Measurements from ENCODE around the gene RBMS3. TPM values are rescaled to one million over a fixed set of nuclear protein-coding genes. Genes with fewer than 3 reads are reported as not detected.

RBMS3 gene
- total RNA-seq, 1 donor from 2014 or later, result 23.7 TPM

DNA sequence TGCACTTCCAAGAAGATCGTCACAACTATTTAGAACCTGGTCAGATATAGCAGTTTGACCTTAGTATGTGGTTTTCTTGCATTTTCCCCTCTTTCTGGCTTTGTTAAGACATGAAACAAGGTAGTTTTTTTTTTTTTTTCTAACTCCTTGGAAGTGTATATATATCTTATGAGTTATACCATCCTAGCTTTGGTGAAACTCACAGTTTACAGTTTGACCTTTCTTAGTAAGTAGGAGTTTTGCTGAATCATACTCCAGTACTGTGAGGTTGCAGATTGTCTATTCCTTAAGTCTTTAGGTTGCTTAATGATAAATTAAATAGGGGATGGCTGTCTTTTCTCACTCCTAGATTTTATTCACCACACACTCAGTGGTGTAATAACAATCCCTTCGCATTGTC lies 325.0 kb downstream of the RBMS3 start:
- Histone ChIP-seq H3K27me3 (ENCODE audit: control insufficient read depth, insufficient read depth, low read length) (no peaks in the 10 kb centered on the region), H3K36me3 (ENCODE audit: control insufficient read depth, insufficient read depth, low read length) (no peaks in the 10 kb centered on the region), H3K4me3 (ENCODE audit: low read depth, low read length) (no peak overlapping the region)
- TF ChIP-seq, protein P1, sequence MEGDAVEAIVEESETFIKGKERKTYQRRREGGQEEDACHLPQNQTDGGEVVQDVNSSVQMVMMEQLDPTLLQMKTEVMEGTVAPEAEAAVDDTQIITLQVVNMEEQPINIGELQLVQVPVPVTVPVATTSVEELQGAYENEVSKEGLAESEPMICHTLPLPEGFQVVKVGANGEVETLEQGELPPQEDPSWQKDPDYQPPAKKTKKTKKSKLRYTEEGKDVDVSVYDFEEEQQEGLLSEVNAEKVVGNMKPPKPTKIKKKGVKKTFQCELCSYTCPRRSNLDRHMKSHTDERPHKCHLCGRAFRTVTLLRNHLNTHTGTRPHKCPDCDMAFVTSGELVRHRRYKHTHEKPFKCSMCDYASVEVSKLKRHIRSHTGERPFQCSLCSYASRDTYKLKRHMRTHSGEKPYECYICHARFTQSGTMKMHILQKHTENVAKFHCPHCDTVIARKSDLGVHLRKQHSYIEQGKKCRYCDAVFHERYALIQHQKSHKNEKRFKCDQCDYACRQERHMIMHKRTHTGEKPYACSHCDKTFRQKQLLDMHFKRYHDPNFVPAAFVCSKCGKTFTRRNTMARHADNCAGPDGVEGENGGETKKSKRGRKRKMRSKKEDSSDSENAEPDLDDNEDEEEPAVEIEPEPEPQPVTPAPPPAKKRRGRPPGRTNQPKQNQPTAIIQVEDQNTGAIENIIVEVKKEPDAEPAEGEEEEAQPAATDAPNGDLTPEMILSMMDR (IDR thresholded peaks at IDR 0.05; ENCODE audit: insufficient read depth, low read length, poor library complexity, severe bottlenecking), result no peak
- no peak for DNase-seq (ENCODE audit: low read depth)

DNA sequence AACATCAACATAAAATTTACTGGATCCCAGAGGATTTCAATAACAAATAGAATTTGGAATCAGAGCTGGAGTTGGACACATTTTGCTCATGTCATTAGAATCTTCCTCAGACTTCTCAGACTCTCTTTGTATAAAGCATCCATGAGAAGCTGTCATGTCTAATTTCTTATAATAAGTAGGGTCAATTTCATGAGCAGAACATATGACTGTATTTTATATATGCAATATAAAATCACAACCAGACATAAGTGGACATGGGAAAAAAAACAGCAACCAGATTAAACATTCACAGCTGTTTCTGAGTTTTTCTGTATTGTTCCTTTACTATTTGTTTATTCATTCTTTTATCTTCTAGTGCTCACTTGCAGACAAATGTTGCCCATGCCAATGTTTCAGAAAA lies 325.5 kb downstream of the RBMS3 start:
- H3K4me3 ChIP-seq (ENCODE audit: low read depth, low read length), result no peak overlapping the region

DNA sequence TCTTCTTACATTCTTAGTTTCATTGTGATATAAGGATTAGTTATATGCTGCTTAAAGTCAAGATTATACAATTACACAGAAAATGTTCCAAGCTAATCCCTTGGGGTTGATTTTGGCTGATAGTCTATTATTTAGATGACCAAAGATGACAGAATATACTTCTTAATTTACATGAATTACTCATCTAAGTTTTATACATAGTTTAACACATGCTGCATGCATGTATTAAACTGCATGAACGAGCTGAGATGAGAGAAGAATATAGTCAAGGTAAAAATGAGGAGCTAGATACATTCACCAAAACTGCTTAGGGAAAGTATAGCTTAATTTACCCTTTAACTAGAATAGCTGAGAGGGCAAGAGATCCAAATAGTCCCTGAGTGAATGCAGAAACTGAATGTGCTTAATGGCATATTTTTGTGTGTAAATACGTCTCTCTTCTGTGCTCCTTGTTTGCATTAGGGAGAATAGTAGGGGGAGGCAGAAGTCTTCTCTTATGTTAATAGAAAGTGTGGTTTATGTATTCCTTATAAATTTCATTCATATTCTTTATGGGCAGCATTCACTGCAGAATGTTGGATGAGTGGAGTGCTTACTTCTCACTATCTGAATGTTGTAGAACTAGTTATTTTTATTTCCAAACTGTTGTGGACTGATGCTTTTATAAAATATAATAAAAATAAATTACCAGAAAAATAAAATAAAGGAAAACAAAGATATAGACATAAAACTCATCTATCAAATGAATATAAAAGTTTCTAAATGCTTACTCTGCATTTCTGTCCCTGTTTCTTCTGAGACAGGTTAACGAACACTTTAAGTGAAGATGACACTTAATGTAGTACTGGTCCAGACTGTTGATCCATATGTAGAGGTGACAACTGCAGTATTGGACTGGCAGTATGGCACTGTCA lies 327.8 kb downstream of the RBMS3 start:
- no peaks in the 10 kb centered on the region for H3K27me3 ChIP-seq (ENCODE audit: control insufficient read depth, insufficient read depth, low read length)
- no peaks in the 10 kb centered on the region for H3K36me3 ChIP-seq (ENCODE audit: control insufficient read depth, insufficient read depth, low read length)
- no peak overlapping the region for H3K4me3 ChIP-seq (ENCODE audit: low read depth, low read length)
- DNase-seq (ENCODE audit: low read depth), result no peak
- TF ChIP-seq, protein P1 (IDR thresholded peaks at IDR 0.05; ENCODE audit: insufficient read depth, low read length, poor library complexity, severe bottlenecking), result no peak

More for the DNA sequence above, 325.5 kb downstream of the RBMS3 start:
- TF ChIP-seq, protein P1 (IDR thresholded peaks at IDR 0.05; ENCODE audit: insufficient read depth, low read length, poor library complexity, severe bottlenecking), result no peak
- no peak for DNase-seq (ENCODE audit: low read depth)
- H3K27me3 ChIP-seq (ENCODE audit: control insufficient read depth, insufficient read depth, low read length), result no peaks in the 10 kb centered on the region
- no peaks in the 10 kb centered on the region for H3K36me3 ChIP-seq (ENCODE audit: control insufficient read depth, insufficient read depth, low read length)

DNA sequence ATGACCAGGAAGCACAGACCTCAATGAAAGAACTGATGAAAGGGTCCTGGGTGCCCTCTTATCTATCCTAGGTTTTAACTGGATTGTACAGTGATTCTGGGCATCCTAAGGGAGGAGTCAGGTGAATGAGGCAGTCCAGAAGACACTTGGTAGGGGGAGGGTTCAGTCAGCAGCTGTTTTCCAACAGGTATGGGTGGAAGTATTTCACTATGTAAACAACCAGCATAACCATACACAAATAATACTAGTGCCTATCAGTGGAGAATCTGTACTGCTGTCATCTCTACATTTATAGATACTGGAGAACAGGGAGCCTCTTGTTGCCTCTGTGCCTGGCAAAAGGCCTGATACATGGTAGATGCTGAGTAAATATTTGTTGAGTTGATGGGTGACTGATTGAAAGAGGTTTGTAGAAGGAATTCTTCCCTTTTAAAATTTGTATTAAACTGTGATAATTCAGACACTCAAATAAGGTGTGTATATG lies 328.5 kb downstream of the RBMS3 start:
- no peak for DNase-seq (ENCODE audit: low read depth)
- Histone ChIP-seq H3K4me3 (ENCODE audit: low read depth, low read length) (no peak overlapping the region), H3K36me3 (ENCODE audit: control insufficient read depth, insufficient read depth, low read length) (no peaks in the 10 kb centered on the region), H3K27me3 (ENCODE audit: control insufficient read depth, insufficient read depth, low read length) (no peaks in the 10 kb centered on the region)
- TF ChIP-seq, protein P1 (IDR thresholded peaks at IDR 0.05; ENCODE audit: insufficient read depth, low read length, poor library complexity, severe bottlenecking), result no peak

DNA sequence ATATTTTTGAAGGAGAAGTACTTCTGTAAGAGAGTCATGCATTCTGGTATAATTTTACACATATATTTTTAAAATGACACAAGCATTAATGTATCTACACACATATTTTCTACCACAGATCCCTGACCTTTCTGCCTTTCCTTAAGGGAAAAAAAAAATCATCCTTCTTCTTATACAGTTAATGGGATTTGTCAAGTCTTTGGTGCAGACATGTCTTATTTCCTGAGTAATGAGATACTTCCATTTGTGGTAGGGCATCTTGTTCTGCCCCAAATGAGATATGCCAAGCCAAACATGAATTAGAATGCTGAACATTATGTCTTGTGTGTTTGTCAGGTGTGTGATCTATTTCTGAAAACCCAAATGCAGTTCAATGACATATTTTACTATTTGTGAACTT lies 329.9 kb downstream of the RBMS3 start:
- no peak for DNase-seq (ENCODE audit: low read depth)
- TF ChIP-seq, protein P1 (IDR thresholded peaks at IDR 0.05; ENCODE audit: insufficient read depth, low read length, poor library complexity, severe bottlenecking), result no peak
- H3K27me3 ChIP-seq (ENCODE audit: control insufficient read depth, insufficient read depth, low read length), result no peaks in the 10 kb centered on the region
- H3K4me3 ChIP-seq (ENCODE audit: low read depth, low read length), result no peak overlapping the region
- no peaks in the 10 kb centered on the region for H3K36me3 ChIP-seq (ENCODE audit: control insufficient read depth, insufficient read depth, low read length)
